Activated gamma-delta T cell treated with Interleukin-2 at 50 U/mL for 16 hours (primary cell): ENCODE measurements around the gene PDGFA.

Experiments
- DNase-seq: peaks from one replicate; pipeline ENCODE4 v3.0.0-alpha.2; 2020

The PDGFA gene

GRCh38 chr7:500521-501420 is 18.9 kb downstream of the PDGFA start:
- no peak for DNase-seq

GRCh38 chr7:499853-500485 is 19.7 kb downstream of the PDGFA start:
- no peak for DNase-seq

GRCh38 chr7:498678-499641 is 20.7 kb downstream of the PDGFA start:
- DNase-seq = no peak

GRCh38 chr7:497946-498655 is 21.5 kb downstream of the PDGFA start:
- no peak for DNase-seq

- no peak for DNase-seq
Measured at GRCh38 chr7:497346-497745, 22.3 kb downstream of the PDGFA start.

GRCh38 chr7:496528-497295 is 22.9 kb downstream of the PDGFA start:
- no peak for DNase-seq

GRCh38 chr7:495761-496321 is 23.8 kb downstream of the PDGFA start:
- no peak for DNase-seq

- DNase-seq = no peak
Measured at GRCh38 chr7:495326-495725, 24.3 kb downstream of the PDGFA start.

- DNase-seq = no peak
Measured at GRCh38 chr7:494906-495305, 24.7 kb downstream of the PDGFA start.

- no peak for DNase-seq
Measured at GRCh38 chr7:494259-494687, 25.4 kb downstream of the PDGFA start.

GRCh38 chr7:493661-494251 is 25.9 kb downstream of the PDGFA start:
- no peak for DNase-seq

GRCh38 chr7:492714-493065 is 27.0 kb downstream of the PDGFA start:
- no peak for DNase-seq

- DNase-seq = no peak
Measured at GRCh38 chr7:491958-492713, 27.5 kb downstream of the PDGFA start.

- no peak for DNase-seq
Measured at GRCh38 chr7:491292-491957, 28.2 kb downstream of the PDGFA start.

- no peak for DNase-seq
Measured at GRCh38 chr7:490461-491291, 29.0 kb downstream of the PDGFA start.

- DNase-seq = no peak
Measured at GRCh38 chr7:489876-490275, 29.8 kb downstream of the PDGFA start.

GRCh38 chr7:486216-486743 is 33.4 kb downstream of the PDGFA start:
- DNase-seq = no peak
